ENCODE results near the gene THTPA. TPM values are rescaled to one million over a fixed set of nuclear protein-coding genes. Genes with fewer than 3 reads are reported as not detected.
A peak's percentile ranks its signal among the peaks of the same experiment; 100 is the strongest.

The THTPA gene, protein sequence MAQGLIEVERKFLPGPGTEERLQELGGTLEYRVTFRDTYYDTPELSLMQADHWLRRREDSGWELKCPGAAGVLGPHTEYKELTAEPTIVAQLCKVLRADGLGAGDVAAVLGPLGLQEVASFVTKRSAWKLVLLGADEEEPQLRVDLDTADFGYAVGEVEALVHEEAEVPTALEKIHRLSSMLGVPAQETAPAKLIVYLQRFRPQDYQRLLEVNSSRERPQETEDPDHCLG
- total RNA-seq = 10 to 100 TPM; 13.0 to 17.0 TPM
- 17.3 TPM for polyA plus RNA-seq (2013, experiment 1 of 2)
- 15.7 TPM for polyA plus RNA-seq (2013, experiment 2 of 2)
- long read RNA-seq, experiment 1, transcript THTPA-205 (2 exons, 571 nt) = major isoform, 5 of 10 reads
- long read RNA-seq, experiment 1, partial matches to known transcripts = 0 of 10 reads
- long read RNA-seq, experiment 1, other reads (novel, unspliced or antisense) = 3 of 10 reads
- long read RNA-seq, experiment 2, transcript THTPA-201 (2 exons, 2,860 nt) = major isoform, 19 of 29 reads
- long read RNA-seq, experiment 2, transcript THTPA-205 (2 exons, 571 nt) = minor isoform, 8 of 29 reads
- long read RNA-seq, experiment 2, partial matches to known transcripts = 0 of 29 reads
- long read RNA-seq, experiment 2, other reads (novel, unspliced or antisense) = 1 of 29 reads
- long read RNA-seq, experiment 3, transcript THTPA-201 (2 exons, 2,860 nt) = major isoform, 33 of 75 reads
- long read RNA-seq, experiment 3, transcript THTPA-205 (2 exons, 571 nt) = minor isoform, 13 of 75 reads
- long read RNA-seq, experiment 3, transcript THTPA-202 (3 exons, 1,779 nt) = minor isoform, 12 of 75 reads
- long read RNA-seq, experiment 3, partial matches to known transcripts = 0 of 75 reads
- long read RNA-seq, experiment 3, other reads (novel, unspliced or antisense) = 14 of 75 reads
- long read RNA-seq, experiment 4, transcript THTPA-201 (2 exons, 2,860 nt) = minor isoform, 6 of 22 reads
- long read RNA-seq, experiment 4, transcript THTPA-205 (2 exons, 571 nt) = major isoform, 16 of 22 reads
- long read RNA-seq, experiment 4, partial matches to known transcripts = 0 of 22 reads
- long read RNA-seq, experiment 4, other reads (novel, unspliced or antisense) = 0 of 22 reads

DNA sequence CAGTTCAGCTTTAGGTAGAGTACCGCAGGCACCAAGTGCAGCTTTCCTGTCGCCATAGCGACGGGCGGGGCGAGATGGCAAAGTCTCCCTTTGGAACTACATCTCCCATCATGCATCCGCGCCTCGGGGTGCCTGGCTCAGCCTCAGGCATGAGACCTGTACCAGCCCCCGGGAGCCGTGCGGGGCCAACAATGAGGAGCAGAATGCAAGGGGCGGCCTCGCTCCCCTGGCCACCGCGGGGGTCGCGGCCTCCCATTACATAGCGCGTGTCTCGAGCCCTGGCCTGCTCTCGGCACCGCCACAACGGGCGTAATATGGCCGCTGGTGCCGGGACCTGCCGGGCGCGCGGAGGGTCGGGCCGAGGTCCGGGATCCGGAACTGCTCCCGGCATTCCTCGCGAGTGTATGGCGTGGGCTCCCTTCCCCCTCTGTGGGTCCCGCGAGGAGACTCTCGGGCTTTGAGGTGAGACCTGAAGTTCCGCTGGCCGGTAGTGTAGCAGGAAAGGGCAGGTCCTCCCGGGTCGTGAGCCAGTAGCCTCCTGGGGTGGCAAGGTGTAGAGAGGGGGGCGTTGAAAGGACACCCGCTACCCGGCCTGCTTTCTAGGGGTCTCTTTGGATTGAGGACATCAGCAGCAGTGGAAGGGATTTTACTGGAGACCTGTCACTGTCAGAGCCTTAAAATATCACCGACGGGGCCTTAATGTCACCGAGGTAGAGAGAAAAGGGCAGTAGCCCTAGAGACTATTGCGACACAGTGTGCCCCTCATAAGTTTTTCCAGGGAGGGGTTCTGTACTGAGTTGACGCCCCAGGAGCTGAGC is at the start of gene THTPA:
THTPA (plus strand) TSS at position 390 of the 818 bp plus-strand sequence. CDS start 487 bp downstream, outside the sequence.
- Mint-ChIP-seq H3K36me3 (ENCODE audit: low read depth) (peaks cover 21% of the 10 kb centered on the region), H3K27ac (peak within 1 kb of the TSS; percentile 82), H3K27me3 (ENCODE audit: insufficient read depth) (no peaks in the 10 kb centered on the region), H3K4me3 (peak within 1 kb of the TSS; percentile 81), H3K4me1 (peaks cover 16% of the 10 kb centered on the region), H3K9me3 (no peaks in the 10 kb centered on the region)
- Histone ChIP-seq H3K27me3 (ENCODE audit: control insufficient read depth, insufficient read depth, low read length, poor library complexity, severe bottlenecking) (no peaks in the 10 kb centered on the region), H3K36me3 (ENCODE audit: control insufficient read depth, insufficient read depth, low read length) (peaks cover 35% of the 10 kb centered on the region), H3K4me3 (ENCODE audit: low read length) (peak within 1 kb of the TSS; percentile 94), H3K9me3 (ENCODE audit: control insufficient read depth, low read length) (no peaks in the 10 kb centered on the region), H3K9ac (ENCODE audit: extremely low read depth, low read length, poor library complexity, severe bottlenecking) (peak within 1 kb of the TSS; percentile 73), H3K27ac (ENCODE audit: low read depth, low read length) (peak within 1 kb of the TSS; percentile 57), H3K4me1 (ENCODE audit: control insufficient read depth, insufficient read depth, low read length) (no peaks in the 10 kb centered on the region)
- peak; percentile 97 for DNase-seq
- WGBS, 2 experiments (ENCODE audit: insufficient coverage in 1 of 2, insufficient read length in 1 of 2) = 3 to 4% methylated on average over 34 to 53 of the region's 54 CpGs
- TF ChIP-seq, protein P1, sequence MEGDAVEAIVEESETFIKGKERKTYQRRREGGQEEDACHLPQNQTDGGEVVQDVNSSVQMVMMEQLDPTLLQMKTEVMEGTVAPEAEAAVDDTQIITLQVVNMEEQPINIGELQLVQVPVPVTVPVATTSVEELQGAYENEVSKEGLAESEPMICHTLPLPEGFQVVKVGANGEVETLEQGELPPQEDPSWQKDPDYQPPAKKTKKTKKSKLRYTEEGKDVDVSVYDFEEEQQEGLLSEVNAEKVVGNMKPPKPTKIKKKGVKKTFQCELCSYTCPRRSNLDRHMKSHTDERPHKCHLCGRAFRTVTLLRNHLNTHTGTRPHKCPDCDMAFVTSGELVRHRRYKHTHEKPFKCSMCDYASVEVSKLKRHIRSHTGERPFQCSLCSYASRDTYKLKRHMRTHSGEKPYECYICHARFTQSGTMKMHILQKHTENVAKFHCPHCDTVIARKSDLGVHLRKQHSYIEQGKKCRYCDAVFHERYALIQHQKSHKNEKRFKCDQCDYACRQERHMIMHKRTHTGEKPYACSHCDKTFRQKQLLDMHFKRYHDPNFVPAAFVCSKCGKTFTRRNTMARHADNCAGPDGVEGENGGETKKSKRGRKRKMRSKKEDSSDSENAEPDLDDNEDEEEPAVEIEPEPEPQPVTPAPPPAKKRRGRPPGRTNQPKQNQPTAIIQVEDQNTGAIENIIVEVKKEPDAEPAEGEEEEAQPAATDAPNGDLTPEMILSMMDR (conservative IDR thresholded peaks at IDR 0.05) = no peak

DNA sequence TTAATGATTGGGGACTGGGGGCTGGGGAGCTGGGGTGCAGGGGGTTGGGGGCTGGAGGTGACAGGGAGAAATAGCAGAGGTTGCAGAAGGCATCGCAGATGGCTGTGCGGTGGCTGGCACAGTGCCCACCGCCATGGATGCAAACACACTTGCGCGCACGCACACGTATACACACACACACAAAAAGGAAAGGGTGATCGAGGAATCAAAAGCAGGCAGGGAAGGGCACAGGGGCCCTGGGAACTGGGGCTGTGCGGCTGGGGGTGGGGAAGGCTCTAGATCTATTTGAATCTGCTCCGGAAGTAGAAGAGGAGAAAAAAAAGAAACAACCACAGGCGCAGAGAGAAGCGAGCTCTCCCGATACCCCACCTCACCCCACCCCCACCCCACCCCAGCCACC is 43.9 kb upstream of the THTPA start:
- WGBS, 2 experiments (ENCODE audit: insufficient coverage in 1 of 2, insufficient read length in 1 of 2) = 93% methylated on average over 8 of the region's 13 CpGs; no CpG with 5 or more reads in 1 of the 2 experiments
- no peak overlapping the region for H3K4me3 ChIP-seq (ENCODE audit: low read length)
- H3K27ac Mint-ChIP-seq = no peak overlapping the region
- no peaks in the 10 kb centered on the region for H3K36me3 ChIP-seq (ENCODE audit: control insufficient read depth, insufficient read depth, low read length)
- H3K4me1 ChIP-seq (ENCODE audit: control insufficient read depth, insufficient read depth, low read length) = no peaks in the 10 kb centered on the region
- H3K27ac ChIP-seq (ENCODE audit: low read depth, low read length) = no peak overlapping the region
- no peaks in the 10 kb centered on the region for H3K27me3 ChIP-seq (ENCODE audit: control insufficient read depth, insufficient read depth, low read length, poor library complexity, severe bottlenecking)
- no peak overlapping the region for H3K9ac ChIP-seq (ENCODE audit: extremely low read depth, low read length, poor library complexity, severe bottlenecking)
- H3K4me1 Mint-ChIP-seq = peaks cover 3% of the 10 kb centered on the region
- TF ChIP-seq, protein P1 (conservative IDR thresholded peaks at IDR 0.05) = no peak
- no peaks in the 10 kb centered on the region for H3K9me3 ChIP-seq (ENCODE audit: control insufficient read depth, low read length)
- no peak overlapping the region for H3K4me3 Mint-ChIP-seq
- H3K9me3 Mint-ChIP-seq = no peaks in the 10 kb centered on the region
- DNase-seq = no peak
- peaks cover 28% of the 10 kb centered on the region for H3K27me3 Mint-ChIP-seq (ENCODE audit: insufficient read depth)
- H3K36me3 Mint-ChIP-seq (ENCODE audit: low read depth) = no peaks in the 10 kb centered on the region

Measured in endodermal cell (in vitro differentiated cells).